COR-L47 (cell line): Measurements from ENCODE around the gene XRCC3.

Experiments
- DNase-seq: peaks from one replicate; lab custom pipeline; 2025; lab: John Stamatoyannopoulos, UW

XRCC3 gene

DNA sequence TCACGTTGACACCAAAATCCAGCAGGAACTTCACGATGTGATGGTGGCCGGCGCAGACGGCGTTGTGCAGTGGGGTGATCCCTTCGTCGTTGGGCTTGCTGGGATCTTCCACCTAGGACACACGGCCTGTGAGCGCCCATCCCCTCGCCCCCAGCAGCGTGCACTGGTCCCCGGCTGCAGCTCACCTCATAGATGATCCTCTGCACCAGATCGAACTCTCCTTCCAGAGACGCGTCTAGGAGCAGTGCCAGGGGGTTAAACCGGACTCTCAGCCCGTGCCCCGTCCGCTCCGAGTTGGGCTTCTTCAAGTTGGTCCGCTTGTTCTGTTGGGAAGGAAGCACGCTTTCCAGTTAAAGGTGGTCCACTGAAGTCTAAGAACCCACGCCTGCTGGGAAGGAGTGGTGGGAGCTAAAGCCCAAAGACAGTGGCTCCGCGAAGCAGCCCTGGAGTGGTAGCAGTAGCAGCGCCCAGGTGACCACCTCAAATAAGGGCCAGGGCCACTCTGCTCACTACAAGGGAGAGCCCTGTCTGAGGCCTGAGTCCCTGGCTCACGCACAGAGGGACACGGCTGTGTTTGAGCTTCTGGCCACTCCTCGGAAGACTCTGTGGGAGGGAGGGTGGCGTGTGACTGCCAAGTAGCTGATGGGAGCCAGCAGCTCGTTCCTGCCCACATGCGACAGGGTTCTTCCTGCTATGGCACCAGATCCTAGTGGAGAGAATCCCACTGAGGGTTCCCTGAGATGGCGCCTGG, 23.6 kb upstream of the XRCC3 start:
- DNase-seq: no peak

DNA sequence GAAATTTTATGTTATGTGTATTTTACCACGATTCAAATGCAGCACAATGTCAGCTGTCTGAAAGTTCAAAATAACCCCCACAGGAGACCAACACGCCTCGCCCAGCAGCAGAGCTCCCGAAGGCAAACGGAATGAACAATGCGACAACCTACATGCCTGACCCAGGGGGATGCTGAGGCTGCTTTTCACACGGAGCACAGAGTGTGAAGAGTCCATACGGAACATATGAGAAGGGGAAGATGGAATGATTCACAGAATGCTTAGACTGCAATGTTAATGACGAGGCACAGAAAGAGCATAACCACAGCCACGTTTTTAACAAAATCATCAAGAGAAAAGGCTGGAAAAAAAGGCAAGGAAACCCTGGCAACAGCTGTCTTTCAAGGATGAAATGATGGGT, 22.9 kb upstream of the XRCC3 start:
- DNase-seq: no peak

DNA sequence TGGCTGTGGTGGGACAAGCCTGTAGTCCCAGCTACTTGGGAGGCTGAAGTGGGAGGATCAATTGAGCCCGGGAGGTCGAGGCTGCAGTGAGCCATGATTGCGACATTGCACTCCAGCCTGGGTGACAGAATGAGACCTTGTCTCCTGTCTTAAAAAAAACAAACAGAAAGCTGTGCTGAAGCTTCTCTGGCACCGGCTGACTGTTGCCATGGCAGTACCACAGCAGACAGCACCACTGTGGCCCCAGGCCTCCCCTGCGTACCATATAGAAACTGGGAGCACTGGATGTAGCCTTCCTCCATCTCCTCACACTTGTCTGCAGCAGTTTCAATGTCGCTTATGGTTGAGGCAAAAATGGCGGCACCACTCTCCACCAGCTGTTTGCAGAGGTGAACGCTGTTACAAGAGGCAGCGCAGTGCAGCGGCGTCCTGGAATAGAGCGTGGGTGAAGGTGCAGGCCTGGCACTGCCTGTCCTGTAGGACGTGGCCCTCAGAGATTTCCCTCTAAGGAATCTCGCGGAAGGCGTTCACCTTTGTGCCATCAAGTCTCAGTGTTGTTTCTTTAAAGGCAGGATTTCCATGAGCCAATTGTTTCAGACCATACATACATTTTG, 22.3 kb upstream of the XRCC3 start:
- DNase-seq: no peak

DNA sequence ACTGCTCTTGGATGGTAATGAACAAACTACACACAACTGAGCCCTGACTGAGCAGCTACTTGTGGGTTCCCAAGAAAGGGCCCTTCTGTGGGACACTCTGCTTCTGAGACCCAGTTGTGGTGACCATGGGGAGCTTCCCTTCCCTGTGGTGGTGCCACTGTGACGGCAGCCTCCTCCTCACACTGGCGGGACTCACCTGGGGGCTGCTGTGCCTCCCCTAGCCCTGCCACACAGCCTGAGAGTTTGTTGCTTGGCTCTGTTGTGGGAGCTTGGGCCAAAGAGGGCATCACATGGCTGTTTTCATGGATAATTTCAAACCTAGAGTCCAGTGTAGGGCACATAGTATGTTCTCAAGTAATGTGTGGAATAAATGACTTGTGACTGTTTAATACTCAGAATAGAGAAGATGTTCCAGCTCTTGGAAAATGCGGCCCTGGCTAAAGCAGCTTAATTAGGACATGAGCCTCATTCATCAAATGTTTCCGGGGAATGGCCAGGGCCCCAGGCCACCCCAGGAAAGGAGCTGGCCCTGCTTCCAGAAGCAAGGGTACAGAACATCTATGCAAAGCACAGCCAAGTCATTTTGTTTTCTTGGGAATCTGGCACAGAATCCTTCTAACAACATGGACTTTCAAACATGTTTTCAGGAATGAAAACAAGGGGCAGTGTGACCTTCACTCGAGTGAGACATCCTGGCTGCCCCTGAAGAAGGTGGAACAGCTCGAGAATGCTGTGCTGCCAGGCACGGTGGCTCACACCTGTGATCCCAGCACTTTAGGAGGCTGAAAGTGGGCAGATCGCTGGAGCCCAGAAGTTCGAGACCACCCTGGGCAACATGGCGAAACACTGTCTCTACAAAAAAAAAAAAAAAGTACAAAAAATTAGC, 21.5 kb upstream of the XRCC3 start:
- DNase-seq: no peak

DNA sequence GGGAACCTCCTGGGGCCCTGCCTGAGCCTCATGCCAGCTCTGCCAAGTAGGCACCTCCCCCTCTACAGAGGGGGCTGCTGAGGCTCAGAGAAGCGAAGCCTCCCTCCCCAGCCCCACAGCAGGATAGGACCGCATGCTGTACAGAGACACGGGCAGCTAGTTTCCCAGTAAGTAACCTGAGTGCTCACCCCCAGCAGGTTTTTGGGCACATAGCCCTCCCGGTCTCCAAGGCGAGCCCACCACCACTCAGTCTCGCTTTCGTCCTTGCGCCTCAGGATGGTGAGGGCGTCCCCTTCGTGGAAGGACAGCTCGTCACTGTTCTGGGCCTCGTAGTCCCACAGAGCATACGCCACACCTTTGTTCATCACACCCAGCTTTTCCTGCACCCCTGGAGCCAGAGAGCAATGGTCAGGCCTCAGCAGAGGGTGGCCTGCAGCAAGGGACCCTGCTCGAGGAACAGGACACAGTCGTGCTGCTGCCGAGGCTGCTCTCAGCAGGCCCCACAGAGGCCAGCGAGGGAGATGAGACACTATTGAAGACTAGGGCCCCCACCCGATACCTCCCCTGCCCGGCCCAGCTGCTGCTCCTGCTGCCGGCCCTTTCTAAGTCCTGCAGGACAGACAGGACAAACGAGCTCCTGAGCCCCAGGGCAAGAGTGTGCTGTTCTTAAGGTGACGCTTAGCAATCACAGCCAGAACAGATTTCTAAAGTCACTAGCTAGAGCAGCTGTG, 20.7 kb upstream of the XRCC3 start:
- no peak for DNase-seq

DNA sequence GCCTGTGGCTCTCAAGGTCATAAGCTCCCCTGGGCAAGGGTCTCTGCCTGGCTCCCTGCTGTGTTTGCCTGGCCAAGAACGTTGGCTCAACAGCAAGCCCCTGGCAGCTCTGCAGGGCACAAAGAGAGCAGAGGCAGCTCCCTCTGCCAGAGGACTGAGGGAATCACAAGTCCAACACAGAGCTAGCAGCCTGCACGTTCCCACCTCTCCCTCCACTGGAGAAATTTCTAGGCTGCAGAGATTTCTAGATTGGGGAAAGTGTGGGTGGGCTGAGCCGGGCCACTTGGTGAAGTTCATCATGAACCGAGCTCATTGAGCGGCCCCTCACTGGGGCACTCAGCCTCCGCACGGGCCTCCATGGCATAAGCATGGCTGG, 20.2 kb upstream of the XRCC3 start:
- no peak for DNase-seq

- DNase-seq: no peak
Observed at GRCh38 chr14:103735022-103735421, 19.8 kb upstream of the XRCC3 start.

- DNase-seq: no peak
Observed at GRCh38 chr14:103734081-103734888, 19.0 kb upstream of the XRCC3 start.

- no peak for DNase-seq
Observed at GRCh38 chr14:103733651-103734050, 18.4 kb upstream of the XRCC3 start.

- DNase-seq: no peak
Observed at GRCh38 chr14:103732868-103733620, 17.8 kb upstream of the XRCC3 start.

DNA sequence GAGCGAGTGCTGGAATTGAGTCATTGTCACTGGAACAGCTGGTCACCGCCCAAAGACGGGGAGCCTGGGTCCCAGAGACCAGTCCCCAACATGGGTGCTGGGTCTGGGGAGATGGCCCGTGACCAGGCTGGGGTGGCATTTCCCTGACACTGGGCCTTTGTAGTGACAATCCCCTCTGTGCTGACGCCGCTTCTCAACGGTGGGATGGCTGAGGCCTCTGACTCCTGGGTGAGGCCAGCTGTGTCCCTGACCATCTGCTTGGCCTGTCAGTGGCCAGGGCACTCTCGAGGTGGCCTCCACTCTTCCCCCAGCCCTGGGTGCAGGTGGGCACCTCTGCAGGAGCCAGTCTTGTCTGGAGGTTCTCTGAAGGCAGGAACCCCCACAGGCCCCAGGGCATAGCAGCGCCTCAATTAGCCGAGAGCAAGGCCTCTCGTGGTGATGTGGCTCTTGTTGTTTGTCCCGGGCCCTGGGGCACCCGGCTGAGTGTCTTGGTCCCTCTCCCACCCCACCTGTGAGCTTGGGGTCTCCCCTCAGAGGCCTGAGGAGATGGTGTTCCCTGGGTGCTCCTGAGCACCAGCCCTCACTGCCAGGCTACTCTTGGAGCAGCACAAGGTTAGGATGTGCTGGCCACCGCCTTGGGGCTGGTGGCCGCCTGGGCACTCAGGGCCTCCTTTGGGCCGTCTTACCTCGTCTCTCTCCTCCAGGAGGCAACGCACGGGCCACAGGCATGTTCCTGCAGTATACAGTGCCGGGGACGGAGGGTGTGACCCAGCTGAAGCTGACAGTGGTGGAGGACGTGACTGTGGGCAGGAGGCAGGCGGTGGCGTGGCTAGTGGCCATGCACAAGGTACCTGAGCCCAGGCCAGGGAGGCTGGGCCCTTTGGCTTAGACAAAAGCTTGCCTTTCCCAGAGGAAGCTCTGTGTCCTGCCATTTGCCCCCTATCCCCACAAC, 16.9 kb upstream of the XRCC3 start:
- no peak for DNase-seq

DNA sequence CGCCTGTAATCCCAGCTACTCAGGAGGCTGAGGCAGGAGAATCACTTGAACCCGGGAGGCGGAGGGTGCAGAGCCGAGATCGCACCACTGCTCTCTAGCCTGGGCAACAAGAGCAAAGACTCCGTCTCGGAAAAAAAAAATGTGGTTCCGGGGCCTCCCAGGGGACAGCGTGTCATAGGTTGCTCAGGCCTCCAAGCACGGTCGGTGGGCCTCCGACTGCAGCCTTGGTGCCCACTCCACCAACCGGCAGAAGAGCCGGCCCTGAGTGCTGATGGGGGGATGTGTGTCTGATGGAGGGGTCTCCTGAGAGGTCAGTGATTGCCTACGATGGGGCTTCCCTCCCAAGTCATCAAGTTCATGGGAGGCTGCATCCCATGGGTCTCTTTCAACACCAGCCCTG, 16.2 kb upstream of the XRCC3 start:
- DNase-seq: no peak

DNA sequence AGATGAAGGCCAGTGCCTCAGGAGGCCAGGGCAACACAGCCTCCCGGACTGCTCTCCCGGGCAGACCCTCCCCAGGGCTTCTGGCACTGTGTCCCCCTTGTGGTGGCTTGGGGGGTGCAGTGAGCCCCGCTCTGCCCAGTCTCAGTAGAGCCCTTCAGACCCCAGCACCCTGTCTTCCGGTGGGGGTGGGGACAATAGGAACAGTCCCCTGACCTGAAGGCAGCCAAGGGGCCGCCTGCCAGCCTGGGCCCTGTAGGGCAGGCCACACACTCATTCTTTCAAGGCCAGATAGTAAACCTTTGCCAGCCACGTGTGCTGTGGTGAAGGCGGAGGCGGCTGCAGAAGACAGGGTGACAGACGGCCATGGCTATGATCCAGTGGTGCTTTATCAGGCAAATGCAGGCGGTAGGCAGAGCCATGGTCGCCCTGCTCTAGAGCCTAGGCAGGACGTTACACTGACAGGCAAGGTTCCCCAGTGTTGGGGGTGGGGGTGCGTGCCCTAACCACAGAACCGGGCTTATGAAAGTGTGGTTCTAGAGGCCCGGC, 15.3 kb upstream of the XRCC3 start:
- DNase-seq: no peak

GRCh38 chr14:103729496-103730448, 14.5 kb upstream of the XRCC3 start:
- peak; percentile 71 for DNase-seq

DNA sequence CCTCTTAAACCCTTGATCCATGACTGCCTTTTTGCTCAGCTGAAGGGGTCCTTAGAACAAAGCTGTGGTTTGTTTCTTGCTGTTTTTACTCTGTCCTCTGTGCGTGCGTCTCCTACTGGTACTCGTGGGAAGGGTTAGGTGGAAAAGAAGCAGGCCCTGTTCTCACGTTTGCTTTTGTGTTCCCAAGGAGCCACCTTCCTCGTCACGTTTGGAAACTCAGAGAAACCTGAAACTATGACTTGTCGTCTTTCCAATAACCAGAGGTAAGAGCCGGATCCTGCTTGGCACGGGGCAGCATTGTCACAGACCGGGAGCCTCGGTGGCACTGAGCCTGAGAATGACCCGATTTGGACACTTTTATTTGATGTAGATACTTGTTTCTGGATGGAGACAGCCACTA, 13.5 kb upstream of the XRCC3 start:
- DNase-seq: no peak

DNA sequence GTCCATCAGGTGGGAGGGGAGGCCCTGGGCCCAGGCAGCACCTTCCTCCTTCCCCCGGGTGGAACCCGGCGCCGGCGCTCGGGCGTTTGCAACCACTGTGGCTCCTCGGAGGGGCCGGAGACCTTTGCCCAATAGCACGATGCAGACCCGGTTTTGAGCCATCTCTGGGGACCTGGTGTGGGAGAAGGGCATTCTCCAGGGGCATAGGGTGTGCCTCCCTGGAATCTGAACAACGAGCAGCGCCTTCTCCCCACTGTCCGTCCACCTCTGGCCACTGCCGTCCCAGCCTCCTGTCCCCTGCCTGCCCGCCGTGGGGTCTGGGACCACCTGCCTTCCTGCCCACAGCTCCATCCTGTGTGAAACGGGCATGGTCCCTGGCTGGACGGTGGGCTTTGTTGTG, 12.9 kb upstream of the XRCC3 start:
- DNase-seq: no peak

DNA sequence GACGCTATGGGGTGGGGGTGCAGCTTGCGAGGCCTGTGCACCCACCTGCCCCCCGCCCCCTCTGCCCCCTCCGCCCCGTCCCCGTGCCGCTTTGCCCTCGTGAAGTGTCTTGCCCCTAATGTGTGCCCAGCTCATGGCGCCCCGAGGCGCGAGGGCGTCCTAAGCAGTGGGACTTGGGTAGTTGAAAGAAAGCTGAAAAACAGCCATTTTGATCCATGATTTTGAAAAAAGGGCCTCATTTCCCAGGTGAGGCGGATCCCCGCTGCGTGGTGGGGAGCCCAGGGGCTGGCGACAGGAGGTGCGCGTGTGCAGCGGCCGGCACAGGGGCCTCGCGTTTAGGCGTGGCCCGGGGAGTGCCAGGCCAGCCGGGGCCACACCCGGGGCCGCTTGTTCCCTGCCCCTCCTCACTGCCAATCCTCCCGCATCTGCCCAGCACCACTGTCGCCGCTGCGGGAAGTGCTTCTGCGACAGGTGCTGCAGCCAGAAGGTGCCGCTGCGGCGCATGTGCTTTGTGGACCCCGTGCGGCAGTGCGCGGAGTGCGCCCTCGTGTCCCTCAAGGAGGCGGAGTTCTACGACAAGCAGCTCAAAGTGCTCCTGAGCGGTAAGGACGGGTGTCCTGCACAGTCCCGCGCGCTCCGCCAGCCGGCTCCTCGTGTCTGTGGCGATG, 12.2 kb upstream of the XRCC3 start:
- no peak for DNase-seq

- no peak for DNase-seq
Observed at GRCh38 chr14:103726474-103726873, 11.2 kb upstream of the XRCC3 start.
